Measurements from ENCODE around the gene SGIP1. TPM values are rescaled to one million over a fixed set of nuclear protein-coding genes. Genes with fewer than 3 reads are reported as not detected.
"Not testable (repeated sequence)": the region's sequence is repeated elsewhere in the genome, so short reads cannot be mapped to it uniquely, and the experiment has no call there.

SGIP1 gene
- total RNA-seq, 1 donor from 2014 or later = 1.9 TPM

GRCh38 chr1:66731170-66731865, 197.4 kb downstream of the SGIP1 start:
- DNase-seq = no peak

GRCh38 chr1:66732407-66733166, 198.6 kb downstream of the SGIP1 start:
- no peak for DNase-seq

- DNase-seq = no peak
These were observed 199.5 kb downstream of the SGIP1 start for GRCh38 chr1:66733348-66734017.

GRCh38 chr1:66734531-66734930, 200.6 kb downstream of the SGIP1 start:
- not testable (repeated sequence) for DNase-seq

GRCh38 chr1:66737836-66738235, 203.9 kb downstream of the SGIP1 start:
- DNase-seq = no peak

GRCh38 chr1:66739401-66740157, 205.6 kb downstream of the SGIP1 start:
- no peak for DNase-seq

GRCh38 chr1:66745451-66745850, 211.5 kb downstream of the SGIP1 start:
- no peak for DNase-seq

- DNase-seq = no peak
These were observed 213.5 kb downstream of the SGIP1 start for GRCh38 chr1:66747501-66747900.

GRCh38 chr1:66750577-66750976, 216.6 kb downstream of the SGIP1 start:
- DNase-seq = no peak

- no peak for DNase-seq
These were observed 217.2 kb downstream of the SGIP1 start for GRCh38 chr1:66751160-66751559.

GRCh38 chr1:66752000-66752592, 218.1 kb downstream of the SGIP1 start, which contains the start of gene DYNLT5:
Gene DYNLT5 (plus strand): TSS chr1:66752459. CDS start chr1:66754659, 2,200 bp downstream.
- no peak for DNase-seq

- DNase-seq = no peak
These were observed 218.9 kb downstream of the SGIP1 start for GRCh38 chr1:66752671-66753371.

- no peak for DNase-seq
These were observed 223.8 kb downstream of the SGIP1 start for GRCh38 chr1:66757722-66758240.

GRCh38 chr1:66758241-66758755, 224.3 kb downstream of the SGIP1 start:
- DNase-seq = no peak

GRCh38 chr1:66760506-66760905, 226.6 kb downstream of the SGIP1 start:
- DNase-seq = no peak

- no peak for DNase-seq
These were observed 227.3 kb downstream of the SGIP1 start for GRCh38 chr1:66761221-66761620.

- peak; percentile 9 for DNase-seq
These were observed 231.1 kb downstream of the SGIP1 start for GRCh38 chr1:66764994-66765578.

- no peak for DNase-seq
These were observed 233.7 kb downstream of the SGIP1 start for GRCh38 chr1:66767626-66768025.

- DNase-seq = no peak
These were observed 235.0 kb downstream of the SGIP1 start for GRCh38 chr1:66768965-66769364.

GRCh38 chr1:66769512-66770229, 235.7 kb downstream of the SGIP1 start:
- DNase-seq = no peak
